HEK293T (cell line): ENCODE data around the gene MAP3K14.
"Not testable (repeated sequence)": the region's sequence is repeated elsewhere in the genome, so short reads cannot be mapped to it uniquely, and the experiment has no call there.

Experiments
- CTCF ChIA-PET: fragments of 350-600 bp; formaldehyde crosslinking; extraction: SDS; loops from one replicate; lab custom pipeline; 2021; ENCODE audit warnings: antibody characterized with exemption, inconsistent platforms; lab: Yijun Ruan, JAX
- POLR2A ChIA-PET: fragments of 350-600 bp; formaldehyde crosslinking; extraction: SDS; loops from one replicate; lab custom pipeline; 2020; ENCODE audit warnings: antibody characterized with exemption, inconsistent platforms; lab: Yijun Ruan, JAX
- DNase-seq: peaks from one replicate; pipeline ENCODE4 v3.0.0; 2012; ENCODE audit warnings: mixed read lengths; ENCODE audit errors: extremely low spot score
- ARNT ChIP-seq: fragments of 450-650 bp; IDR thresholded peaks from 2 replicates; pipeline ENCODE4 v1.6.1; 2017; ENCODE audit warnings: mild to moderate bottlenecking
- BHLHE40 ChIP-seq: fragments of 450-650 bp; IDR thresholded peaks from 2 replicates; pipeline ENCODE4 v1.6.1; 2016; ENCODE audit warnings: mild to moderate bottlenecking, moderate library complexity, borderline replicate concordance
- CTBP1 ChIP-seq: fragments of 450-650 bp; IDR thresholded peaks from 2 replicates; pipeline ENCODE4 v1.6.1; 2016; ENCODE audit warnings: borderline replicate concordance
- ELF4 ChIP-seq: fragments of 450-650 bp; IDR thresholded peaks from 2 replicates; pipeline ENCODE4 v1.6.1; 2017; ENCODE audit warnings: antibody characterized with exemption
- FOXA1 ChIP-seq: fragments of 450-650 bp; IDR thresholded peaks from 2 replicates; pipeline ENCODE4 v1.6.1; 2016; ENCODE audit warnings: mild to moderate bottlenecking
- FOXK2 ChIP-seq: fragments of 450-650 bp; IDR thresholded peaks from 2 replicates; pipeline ENCODE4 v1.6.1; 2016; ENCODE audit warnings: mild to moderate bottlenecking
- FOXM1 ChIP-seq: fragments of 450-650 bp; IDR thresholded peaks from 2 replicates; pipeline ENCODE4 v1.6.1; 2017; ENCODE audit warnings: mild to moderate bottlenecking, borderline replicate concordance
- HDGF ChIP-seq: fragments of 450-650 bp; IDR thresholded peaks from 2 replicates; pipeline ENCODE4 v1.6.1; 2017; ENCODE audit warnings: antibody characterized with exemption, borderline replicate concordance
- L3MBTL2 ChIP-seq: fragments of 450-650 bp; conservative IDR thresholded peaks from 2 replicates; pipeline ENCODE4 v1.6.1; 2016; ENCODE audit warnings: mild to moderate bottlenecking
- LEF1 ChIP-seq: fragments of 450-650 bp; IDR thresholded peaks from 2 replicates; pipeline ENCODE4 v1.6.1; 2017; ENCODE audit warnings: mild to moderate bottlenecking, borderline replicate concordance
- NFRKB ChIP-seq: fragments of 450-650 bp; IDR thresholded peaks from 2 replicates; pipeline ENCODE4 v1.6.1; 2016; ENCODE audit warnings: mild to moderate bottlenecking, moderate library complexity
- PKNOX1 ChIP-seq: fragments of 450-650 bp; IDR thresholded peaks from 2 replicates; pipeline ENCODE4 v1.6.1; 2016
- SP1 ChIP-seq: fragments of 450-650 bp; IDR thresholded peaks from 2 replicates; pipeline ENCODE4 v1.6.1; 2017
- SUZ12 ChIP-seq: fragments of 450-650 bp; IDR thresholded peaks from 2 replicates; pipeline ENCODE4 v1.6.1; 2016; ENCODE audit warnings: mild to moderate bottlenecking
- TARDBP ChIP-seq: fragments of 450-650 bp; IDR thresholded peaks from 2 replicates; pipeline ENCODE4 v1.6.1; 2016
- ZNF384 ChIP-seq: fragments of 450-650 bp; IDR thresholded peaks from 2 replicates; pipeline ENCODE4 v1.6.1; 2016

The MAP3K14 gene

GRCh38 chr17:45307290-45308015 is 9.4 kb downstream of the MAP3K14 start:
- CTCF ChIA-PET, result interaction anchor here (1.4 kb wide), 1 partner anchor 20 kb away, joined by 3 read pairs; no protein-coding TSS in a partner anchor
- POLR2A ChIA-PET, result interaction anchor here (3.9 kb wide), 1 partner anchor 9 kb away, joined by 26 read pairs; the partner anchor contains the start of gene MAP3K14
- DNase-seq, result no peak
- TF ChIP-seq ZNF384 (no peak), ELF4 (no peak), SUZ12 (no peak), L3MBTL2 (no peak), HDGF (no peak), PKNOX1 (no peak), FOXM1 (no peak), TARDBP (no peak), FOXK2 (no peak), NFRKB (no peak), SP1 (no peak), CTBP1 (no peak)

- ChIA-PET CTCF (interaction anchor here (0.5 to 1.4 kb wide), 4 partner anchors 10 to 171 kb away, joined by 3 to 10 read pairs (median 4); partner anchors contain the start of genes ACBD4 and MAP3K14), POLR2A (interaction anchor here (3.9 kb wide), 1 partner anchor 10 kb away, joined by 26 read pairs; the partner anchor contains the start of gene MAP3K14)
- DNase-seq, result no peak
These were observed 10.2 kb downstream of the MAP3K14 start for GRCh38 chr17:45306623-45307022.

GRCh38 chr17:45306094-45306493 is 10.7 kb downstream of the MAP3K14 start:
- TF ChIP-seq FOXK2 (no peak), LEF1 (no peak), HDGF (no peak), FOXM1 (no peak), ZNF384 (no peak)
- CTCF ChIA-PET, result interaction anchor here (1.1 to 1.4 kb wide), 3 partner anchors 11 to 171 kb away, joined by 3 to 10 read pairs (median 3); partner anchors contain the start of genes ACBD4 and MAP3K14
- POLR2A ChIA-PET, result interaction anchor here (3.9 kb wide), 1 partner anchor 10 kb away, joined by 26 read pairs; the partner anchor contains the start of gene MAP3K14

More at GRCh38 chr17:45306623-45307022, 10.2 kb downstream of the MAP3K14 start:
- TF ChIP-seq FOXK2 (no peak), PKNOX1 (no peak), FOXA1 (no peak), ELF4 (no peak), TARDBP (no peak), ZNF384 (no peak), SUZ12 (no peak), L3MBTL2 (no peak), CTBP1 (no peak), ARNT (no peak), BHLHE40 (no peak), FOXM1 (no peak), LEF1 (no peak), NFRKB (no peak), SP1 (no peak), HDGF (no peak)

GRCh38 chr17:45305530-45306087 is 11.2 kb downstream of the MAP3K14 start:
- POLR2A ChIA-PET, result interaction anchor here (3.9 kb wide), 1 partner anchor 11 kb away, joined by 26 read pairs; the partner anchor contains the start of gene MAP3K14
- CTCF ChIA-PET, result interaction anchor here (1.2 kb wide), 1 partner anchor 11 kb away, joined by 10 read pairs; the partner anchor contains the start of gene MAP3K14
- DNase-seq, result no peak
- no peak for TF ChIP-seq SUZ12
- no peak for TF ChIP-seq ZNF384
- no peak for TF ChIP-seq ARNT
- TF ChIP-seq BHLHE40, result no peak
- TF ChIP-seq L3MBTL2, result no peak
- TF ChIP-seq FOXM1, result no peak
- no peak for TF ChIP-seq CTBP1
- no peak for TF ChIP-seq HDGF
- no peak for TF ChIP-seq NFRKB

More at GRCh38 chr17:45306094-45306493, 10.7 kb downstream of the MAP3K14 start:
- DNase-seq, result no peak

GRCh38 chr17:45302649-45303173 is 14.1 kb downstream of the MAP3K14 start:
- CTCF ChIA-PET, result no interaction called here
- no peak for DNase-seq
- TF ChIP-seq BHLHE40, result no peak
- TF ChIP-seq L3MBTL2, result no peak
- TF ChIP-seq ZNF384, result no peak
- no peak for TF ChIP-seq NFRKB
- TF ChIP-seq TARDBP, result no peak
- TF ChIP-seq PKNOX1, result no peak
- TF ChIP-seq FOXK2, result no peak
- no peak for TF ChIP-seq FOXM1
- no peak for TF ChIP-seq CTBP1
- POLR2A ChIA-PET, result interaction anchor here (2.1 kb wide), 1 partner anchor 9 kb away, joined by 8 read pairs; no protein-coding TSS in a partner anchor

- DNase-seq, CTCF ChIA-PET: not testable (repeated sequence)
- POLR2A ChIA-PET, result interaction anchor here (2.1 kb wide), 1 partner anchor 10 kb away, joined by 8 read pairs; no protein-coding TSS in a partner anchor
These were observed 14.6 kb downstream of the MAP3K14 start for GRCh38 chr17:45302220-45302619.
